ENCODE data around the gene POLR1F. TPM values are rescaled to one million over a fixed set of nuclear protein-coding genes. Genes with fewer than 3 reads are reported as not detected.

Gene POLR1F
- total and polyA plus RNA-seq, 2 of the 4 experiments (the other 2 are of a cell fraction): 6.8 to 16.1 TPM

- H2BK20ac ChIP-seq (ENCODE audit: low read depth, low read length): no peak overlapping the region
- H2BK5ac ChIP-seq (ENCODE audit: low read depth, low read length, poor library complexity, severe bottlenecking): no peak overlapping the region
- H3K18ac ChIP-seq (ENCODE audit: low read depth, low read length): no peak overlapping the region
- no peak overlapping the region for H3K27ac ChIP-seq (ENCODE audit: insufficient read depth, low read length)
- WGBS, 2 experiments (ENCODE audit: extremely low coverage in 2 of 2, insufficient read length in 1 of 2): no CpG with 5 or more reads among the region's 1 CpG
- H3K79me1 ChIP-seq (ENCODE audit: low read depth in 1 of 2, low read length in 2 of 2): no peaks in the 10 kb centered on the region
- ATAC-seq (ENCODE audit: low read depth): no peak
- no TSS peak for BruUV-seq (replicated peaks)
- H3K14ac ChIP-seq (replicated peaks; ENCODE audit: low read depth, low read length): no peak overlapping the region
- no peak overlapping the region for H4K8ac ChIP-seq (ENCODE audit: low read depth in 2 of 2, low read length in 2 of 2)
- H2AK5ac ChIP-seq (ENCODE audit: low read depth, low read length): no peak overlapping the region
- no peaks in the 10 kb centered on the region for H3K27me3 ChIP-seq (ENCODE audit: control insufficient read depth, insufficient read depth, low read length)
- intact Hi-C loops (cut with micrococcal nuclease): no loop called here
- no peak for TF ChIP-seq RFX5 (IDR thresholded peaks at IDR 0.05; ENCODE audit: low read depth, low read length)
- TF ChIP-seq, protein P1, sequence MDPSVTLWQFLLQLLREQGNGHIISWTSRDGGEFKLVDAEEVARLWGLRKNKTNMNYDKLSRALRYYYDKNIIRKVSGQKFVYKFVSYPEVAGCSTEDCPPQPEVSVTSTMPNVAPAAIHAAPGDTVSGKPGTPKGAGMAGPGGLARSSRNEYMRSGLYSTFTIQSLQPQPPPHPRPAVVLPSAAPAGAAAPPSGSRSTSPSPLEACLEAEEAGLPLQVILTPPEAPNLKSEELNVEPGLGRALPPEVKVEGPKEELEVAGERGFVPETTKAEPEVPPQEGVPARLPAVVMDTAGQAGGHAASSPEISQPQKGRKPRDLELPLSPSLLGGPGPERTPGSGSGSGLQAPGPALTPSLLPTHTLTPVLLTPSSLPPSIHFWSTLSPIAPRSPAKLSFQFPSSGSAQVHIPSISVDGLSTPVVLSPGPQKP (IDR thresholded peaks at IDR 0.05; ENCODE audit: borderline replicate concordance, low read depth, low read length): no peak
- TF ChIP-seq, protein P2, sequence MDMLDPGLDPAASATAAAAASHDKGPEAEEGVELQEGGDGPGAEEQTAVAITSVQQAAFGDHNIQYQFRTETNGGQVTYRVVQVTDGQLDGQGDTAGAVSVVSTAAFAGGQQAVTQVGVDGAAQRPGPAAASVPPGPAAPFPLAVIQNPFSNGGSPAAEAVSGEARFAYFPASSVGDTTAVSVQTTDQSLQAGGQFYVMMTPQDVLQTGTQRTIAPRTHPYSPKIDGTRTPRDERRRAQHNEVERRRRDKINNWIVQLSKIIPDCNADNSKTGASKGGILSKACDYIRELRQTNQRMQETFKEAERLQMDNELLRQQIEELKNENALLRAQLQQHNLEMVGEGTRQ (IDR thresholded peaks at IDR 0.05; ENCODE audit: low read depth, low read length): no peak
- TF ChIP-seq BHLHE40 (IDR thresholded peaks at IDR 0.05; ENCODE audit: low read depth, low read length): no peak
- TF ChIP-seq CTCF (conservative IDR thresholded peaks at IDR 0.05; ENCODE audit: low read depth, low read length): no peak
- TF ChIP-seq RAD21 (IDR thresholded peaks at IDR 0.05; ENCODE audit: low read length): no peak
- no peak for TF ChIP-seq MAFK (IDR thresholded peaks at IDR 0.05; ENCODE audit: low read depth, low read length)
- no peak for TF ChIP-seq SMC3 (IDR thresholded peaks at IDR 0.05; ENCODE audit: low read depth, low read length)
- TF ChIP-seq CHD1 (IDR thresholded peaks at IDR 0.05; ENCODE audit: low read depth, low read length): no peak
- TF ChIP-seq POLR2A (IDR thresholded peaks at IDR 0.05; ENCODE audit: low read depth, low read length): no peak
- no peak for TF ChIP-seq NFE2L2 (IDR thresholded peaks at IDR 0.05; ENCODE audit: low read depth, low read length)
- TF ChIP-seq MAZ (IDR thresholded peaks at IDR 0.05; ENCODE audit: borderline replicate concordance, low read depth, low read length): no peak
- no peak overlapping the region for H4K91ac ChIP-seq (ENCODE audit: insufficient read depth, low read depth, low read length)
- ChIA-PET POLR2A (ENCODE audit: unreplicated experiment) (no interaction called here), CTCF (no interaction called here)
- no peak overlapping the region for H3K4ac ChIP-seq (ENCODE audit: low read depth, low read length)
- dilution Hi-C loops (cut with HindIII; ENCODE audit: low sequenced_read_pairs, unreplicated experiment): no loop called here
- H2BK120ac ChIP-seq (ENCODE audit: low read depth, low read length): no peak overlapping the region
- no peaks in the 10 kb centered on the region; the same call in 1 of the 2 replicates for H3K9me3 ChIP-seq (ENCODE audit: control insufficient read depth, insufficient read depth, low read length)
- no peak overlapping the region for H2AFZ ChIP-seq (replicated peaks; ENCODE audit: low read length, poor library complexity)
- H3K4me3 ChIP-seq (ENCODE audit: insufficient read depth, low read depth, low read length): no peak overlapping the region
- no peaks in the 10 kb centered on the region for H3K36me3 ChIP-seq (ENCODE audit: control insufficient read depth, insufficient read depth, low read length)
- no peaks in the 10 kb centered on the region for H4K20me1 ChIP-seq (ENCODE audit: insufficient read depth, low read length)
- no peak overlapping the region for H3K9ac ChIP-seq (ENCODE audit: low read depth, low read length)
- no peak overlapping the region for H3K56ac ChIP-seq (ENCODE audit: extremely low read depth, insufficient read depth, low read length)
- no peak overlapping the region for H3K4me2 ChIP-seq (ENCODE audit: low read depth, low read length)
- no peaks in the 10 kb centered on the region for H3K9me1 ChIP-seq (ENCODE audit: insufficient read depth, low read length)
- H2BK15ac ChIP-seq (ENCODE audit: low read depth, low read length): no peak overlapping the region
- H2AK9ac ChIP-seq (replicated peaks; ENCODE audit: low read depth, low read length, poor library complexity): no peak overlapping the region
- in situ Hi-C loops (cut with MboI; ENCODE audit: low sequenced_read_pairs): no loop called here
- H3K4me1 ChIP-seq (ENCODE audit: control insufficient read depth, insufficient read depth, low read length): no peaks in the 10 kb centered on the region
- DNase-seq: no peak
- no peak overlapping the region for H4K5ac ChIP-seq (ENCODE audit: low read depth, low read length)
- no peak overlapping the region for H3K23ac ChIP-seq (ENCODE audit: low read depth, low read length)
These were observed 18.1 kb downstream of the POLR1F start for GRCh38 chr7:19690736-19691135.

Measured in IMR-90 (cell line).